GM18505 (cell line): ENCODE results near the gene SLC39A13.
"Not testable (repeated sequence)": the region's sequence is repeated elsewhere in the genome, so short reads cannot be mapped to it uniquely, and the experiment has no call there.

Source experiments
- ATAC-seq: cut with Tn5 transposase; IDR thresholded peaks from one replicate; pipeline ENCODE4 v1.9.1; 2021; ENCODE audit not compliant: unreplicated experiment
- POLR2A ChIP-seq: IDR thresholded peaks from 4 replicates; pipeline ENCODE4 v1.6.1; 2011; ENCODE audit warnings: borderline replicate concordance; ENCODE audit not compliant: insufficient read depth, insufficient read length; ENCODE audit errors: extremely low read depth

Gene SLC39A13

GRCh38 chr11:47448566-47449427, 40.4 kb downstream of the SLC39A13 start, which contains the start of gene RAPSN:
TSS of gene RAPSN (minus strand) at chr11:47449136. CDS start at chr11:47448964, 172 bp downstream.
- no peak for ATAC-seq
- TF ChIP-seq POLR2A: no peak

DNA sequence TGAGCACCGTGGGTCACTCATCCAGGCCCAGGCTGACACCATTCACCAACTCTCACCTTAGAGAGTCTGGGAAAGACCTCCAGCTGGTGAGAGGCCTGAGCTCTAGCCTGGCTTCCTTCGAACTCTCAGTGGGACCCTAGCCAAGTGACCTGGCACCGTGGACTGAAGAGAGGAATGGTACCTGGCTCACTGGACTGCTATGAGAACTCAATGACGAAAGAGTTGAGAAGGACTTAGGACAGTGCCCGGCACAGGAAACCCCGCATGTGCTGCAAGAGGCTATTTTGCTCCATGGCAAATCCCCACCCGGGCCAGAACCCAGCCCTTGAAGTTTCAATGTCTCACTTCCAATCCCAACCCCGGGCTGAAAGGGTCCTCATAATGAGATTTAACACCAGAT, 41.2 kb downstream of the SLC39A13 start:
- ATAC-seq: no peak
- no peak for TF ChIP-seq POLR2A

DNA sequence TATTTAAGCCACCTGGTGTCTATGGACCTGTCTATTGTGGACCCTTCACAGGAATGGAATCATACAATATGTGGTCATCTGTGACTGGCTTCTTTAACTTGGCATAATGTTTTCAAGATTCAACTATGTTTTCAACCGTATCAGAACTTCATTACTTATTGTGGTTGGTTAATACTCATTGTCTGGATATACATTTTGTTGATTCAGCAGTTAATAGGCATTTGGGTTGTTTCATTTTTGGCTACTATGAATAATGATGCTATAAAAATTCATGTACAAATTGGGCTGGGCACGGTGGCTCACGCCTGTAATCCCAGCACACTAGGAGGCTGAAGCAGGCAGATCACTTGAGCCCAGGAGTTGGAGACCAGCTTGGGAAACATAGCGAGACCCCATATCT, 43.0 kb downstream of the SLC39A13 start:
- no peak for ATAC-seq
- no peak for TF ChIP-seq POLR2A

- no peak for TF ChIP-seq POLR2A
- ATAC-seq: no peak
Measured at GRCh38 chr11:47451990-47452389, 43.6 kb downstream of the SLC39A13 start.

GRCh38 chr11:47453365-47453764, 45.0 kb downstream of the SLC39A13 start:
- no peak for ATAC-seq
- no peak for TF ChIP-seq POLR2A

GRCh38 chr11:47454258-47454671, 45.9 kb downstream of the SLC39A13 start:
- ATAC-seq: not testable (repeated sequence)

DNA sequence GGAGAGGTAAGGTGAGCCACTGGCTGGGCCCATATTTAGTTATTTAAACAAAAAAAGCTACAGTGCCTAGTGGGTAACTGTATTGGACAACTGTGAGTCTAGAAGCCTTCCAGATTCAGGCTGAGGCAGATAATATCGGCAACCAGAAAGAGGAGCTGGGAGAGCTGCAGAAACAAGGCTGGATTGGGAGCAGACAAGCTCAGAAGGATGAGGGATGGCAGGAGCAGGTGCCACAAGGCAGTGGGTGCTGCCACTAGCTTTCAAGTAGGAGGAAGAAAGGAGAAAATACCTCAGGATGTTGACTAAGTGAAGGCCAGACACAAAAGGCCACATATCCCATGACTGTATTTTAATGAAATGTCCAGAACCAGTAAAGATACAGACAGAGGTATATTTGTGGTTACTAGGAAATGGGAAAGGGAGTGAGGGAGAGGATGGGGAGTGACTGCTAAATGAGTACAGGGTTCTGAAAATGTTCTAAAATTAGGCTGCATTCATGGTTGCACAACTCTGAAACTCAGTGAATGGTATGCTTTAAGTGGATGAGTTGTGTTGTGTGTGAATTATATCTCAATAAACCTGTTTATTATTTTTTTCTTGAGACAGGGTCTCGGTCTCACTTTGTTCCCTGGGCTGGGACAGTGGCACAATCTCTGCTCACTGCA, 52.3 kb downstream of the SLC39A13 start:
- TF ChIP-seq POLR2A: no peak
- no peak for ATAC-seq

- no peak for TF ChIP-seq POLR2A
- no peak for ATAC-seq
Measured at GRCh38 chr11:47461876-47462275, 53.5 kb downstream of the SLC39A13 start.

DNA sequence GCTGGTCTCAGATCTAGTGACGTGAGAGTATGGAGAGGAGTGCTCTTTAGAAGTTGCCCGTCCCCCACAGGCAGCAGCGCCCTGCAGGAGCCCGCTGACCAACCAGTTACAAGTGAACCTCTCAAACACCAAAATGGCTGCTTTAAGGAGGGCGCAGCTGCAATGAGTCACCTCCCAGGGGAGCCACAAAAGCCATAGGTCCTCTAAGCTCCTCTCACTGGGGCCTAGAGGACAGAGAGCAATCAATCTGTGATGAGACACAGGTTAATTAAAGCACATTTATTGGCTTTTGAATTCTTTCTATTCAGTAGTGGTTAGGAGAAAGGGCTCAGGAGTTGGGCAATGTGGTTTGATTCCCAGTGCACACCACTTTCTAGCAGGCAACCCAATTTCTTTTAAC, 56.1 kb downstream of the SLC39A13 start:
- no peak for TF ChIP-seq POLR2A
- ATAC-seq: no peak
